K562 (cell line): ENCODE results near the gene PLXDC1. TPM values are rescaled to one million over a fixed set of nuclear protein-coding genes. Genes with fewer than 3 reads are reported as not detected.

Experiments
- CBX3 ChIP-seq, 2 experiments: IDR thresholded peaks; 1 replicate in 1 of 2; 2 replicates in 1 of 2; pipeline ENCODE4 v1.6.1; 2012; ENCODE audit warnings: inconsistent platforms in 2 of 2, low read length in 2 of 2, borderline replicate concordance in 1 of 2, control low read depth in 1 of 2
- DIDO1 ChIP-seq: fragments of 450-650 bp; IDR thresholded peaks from 2 replicates; pipeline ENCODE4 v1.6.1; 2016; ENCODE audit warnings: low read depth, missing biosample characterization, missing genetic modification characterization
- JUN ChIP-seq, 2 experiments: sonication (generic) in 1 of 2; formaldehyde crosslinking in 1 of 2; IDR thresholded peaks; 2 replicates each; pipeline versions ENCODE4 v1.6.1 to v1.8.0; 2012 to 2022; ENCODE audit warnings: borderline replicate concordance in 2 of 2, mild to moderate bottlenecking in 2 of 2, improper control_type of control experiment in 1 of 2, low read depth in 1 of 2, low read length in 1 of 2, missing genetic modification reagents in 1 of 2
- MCM3 ChIP-seq: fragments of 450-650 bp; IDR thresholded peaks from 2 replicates; pipeline ENCODE4 v1.6.1; 2016
- NBN ChIP-seq: fragments of 450-650 bp; IDR thresholded peaks from 2 replicates; pipeline ENCODE4 v1.6.1; 2016; ENCODE audit warnings: low read depth, mild to moderate bottlenecking
- NRF1 ChIP-seq, 2 experiments: fragments of 450-650 bp; IDR thresholded peaks in 1 of 2; conservative IDR thresholded peaks in 1 of 2; 2 replicates each; pipeline ENCODE4 v1.6.1; 2014; ENCODE audit warnings: mild to moderate bottlenecking in 2 of 2
- SIN3A ChIP-seq, 2 experiments: fragments of 150-350 bp in 1 of 2; IDR thresholded peaks; 2 replicates each; pipeline ENCODE4 v1.6.1; 2011 to 2016; ENCODE audit warnings: borderline replicate concordance in 2 of 2, low read depth in 2 of 2, low read length in 2 of 2, mild to moderate bottlenecking in 2 of 2, moderate library complexity in 2 of 2; ENCODE audit not compliant: control insufficient read depth in 1 of 2
- SPI1 ChIP-seq: IDR thresholded peaks from 2 replicates; pipeline ENCODE4 v1.6.1; 2011; ENCODE audit warnings: low read depth, low read length, control low read depth, borderline replicate concordance
- TBP ChIP-seq: optimal IDR thresholded peaks from 2 replicates; pipeline ENCODE3; 2011; ENCODE audit warnings: low read depth, low read length, improper control_type of control experiment
- TEAD4 ChIP-seq, 2 experiments: sonication (generic) in 1 of 2; formaldehyde crosslinking in 1 of 2; IDR thresholded peaks; 2 replicates each; pipeline versions ENCODE4 v1.6.1 to v1.8.0; 2012 to 2022; ENCODE audit warnings: borderline replicate concordance in 1 of 2, inconsistent platforms in 1 of 2, low read length in 1 of 2, mild to moderate bottlenecking in 1 of 2, missing genetic modification reagents in 1 of 2
- TGIF2 ChIP-seq: sonication (generic); formaldehyde crosslinking; IDR thresholded peaks from 2 replicates; pipeline ENCODE4 v1.8.1; 2022; ENCODE audit warnings: mild to moderate bottlenecking, missing genetic modification reagents, moderate library complexity
- ZNF263 ChIP-seq: sonication (generic); formaldehyde crosslinking; IDR thresholded peaks from 2 replicates; pipeline ENCODE4 v1.8.0; 2022; ENCODE audit warnings: mild to moderate bottlenecking, missing genetic modification reagents, borderline replicate concordance
- ZNF324 ChIP-seq: fragments of 250-450 bp; sonication (Bioruptor Pico); IDR thresholded peaks from 2 replicates; pipeline ENCODE4 v1.4.0; 2020; ENCODE audit warnings: mild to moderate bottlenecking
- polyA plus RNA-seq, 8 experiments: library from polyadenylated mRNA; depleted of rRNA in 4 of 8; stranded (reverse) in 5 of 8; unstranded in 3 of 8; fragments of >200 nt; fragmentation: Nextera tagmentation in 2 of 8; fragmentation: Illumina TruSeq in 1 of 8; extraction: Ambion mirVana in 2 of 8; extraction: Trizol in 1 of 8; gene quantifications; 2 replicates each; pipeline versions ENCODE4 v1.2.1 to v1.2.3, GENCODE V29; 2011 to 2014; ENCODE audit warnings: inconsistent platforms in 1 of 8, missing spikeins in 1 of 8
- total RNA-seq, 7 experiments: library from RNA; depleted of rRNA in 6 of 7; stranded (reverse); fragments of >200 nt in 6 of 7; fragmentation: Illumina TruSeq in 2 of 7; extraction: Trizol in 2 of 7; gene quantifications; 2 replicates each; pipeline versions ENCODE4 v1.2.1 to v1.2.3, GENCODE V29; 2011 to 2021; ENCODE audit warnings: low replicate concordance in 1 of 7
- TF ChIP-seq, protein P1 (sequence below): sonication (generic); formaldehyde crosslinking; IDR thresholded peaks from 2 replicates; pipeline ENCODE4 v1.8.0; 2023; ENCODE audit warnings: missing genetic modification reagents, mild to moderate bottlenecking, borderline replicate concordance
- TF ChIP-seq, protein P2 (sequence below): fragments of 450-650 bp; formaldehyde crosslinking; IDR thresholded peaks from 2 replicates; pipeline ENCODE4 v1.4.0; 2022; ENCODE audit warnings: missing genetic modification characterization
- TF ChIP-seq, protein P3 (sequence below): sonication (generic); formaldehyde crosslinking; IDR thresholded peaks from 2 replicates; pipeline ENCODE4 v1.8.0; 2022; ENCODE audit warnings: missing genetic modification reagents, mild to moderate bottlenecking, moderate library complexity, borderline replicate concordance
- TF ChIP-seq, protein P4 (sequence below): sonication (generic); formaldehyde crosslinking; IDR thresholded peaks from 2 replicates; pipeline ENCODE4 v1.5.0; 2020; ENCODE audit warnings: missing genetic modification reagents

The PLXDC1 gene
- total and polyA plus RNA-seq, 9 of the 15 experiments (the other 6 are each of a cell fraction or from before 2014, with no cell fraction given): not detected

DNA sequence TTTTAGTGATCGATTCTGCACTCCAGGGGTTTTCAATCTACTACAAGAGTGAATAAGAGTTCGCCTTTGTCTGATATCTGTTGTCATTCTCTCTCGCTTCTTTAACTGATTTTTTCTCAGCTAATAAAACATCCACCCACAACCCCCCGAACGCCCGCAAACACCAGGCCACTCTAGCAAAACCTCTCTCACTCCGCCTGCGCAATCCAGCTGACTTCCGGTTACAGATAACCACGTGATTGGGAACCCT is 48.3 kb upstream of the PLXDC1 start (continued):
- TF ChIP-seq, protein P1, sequence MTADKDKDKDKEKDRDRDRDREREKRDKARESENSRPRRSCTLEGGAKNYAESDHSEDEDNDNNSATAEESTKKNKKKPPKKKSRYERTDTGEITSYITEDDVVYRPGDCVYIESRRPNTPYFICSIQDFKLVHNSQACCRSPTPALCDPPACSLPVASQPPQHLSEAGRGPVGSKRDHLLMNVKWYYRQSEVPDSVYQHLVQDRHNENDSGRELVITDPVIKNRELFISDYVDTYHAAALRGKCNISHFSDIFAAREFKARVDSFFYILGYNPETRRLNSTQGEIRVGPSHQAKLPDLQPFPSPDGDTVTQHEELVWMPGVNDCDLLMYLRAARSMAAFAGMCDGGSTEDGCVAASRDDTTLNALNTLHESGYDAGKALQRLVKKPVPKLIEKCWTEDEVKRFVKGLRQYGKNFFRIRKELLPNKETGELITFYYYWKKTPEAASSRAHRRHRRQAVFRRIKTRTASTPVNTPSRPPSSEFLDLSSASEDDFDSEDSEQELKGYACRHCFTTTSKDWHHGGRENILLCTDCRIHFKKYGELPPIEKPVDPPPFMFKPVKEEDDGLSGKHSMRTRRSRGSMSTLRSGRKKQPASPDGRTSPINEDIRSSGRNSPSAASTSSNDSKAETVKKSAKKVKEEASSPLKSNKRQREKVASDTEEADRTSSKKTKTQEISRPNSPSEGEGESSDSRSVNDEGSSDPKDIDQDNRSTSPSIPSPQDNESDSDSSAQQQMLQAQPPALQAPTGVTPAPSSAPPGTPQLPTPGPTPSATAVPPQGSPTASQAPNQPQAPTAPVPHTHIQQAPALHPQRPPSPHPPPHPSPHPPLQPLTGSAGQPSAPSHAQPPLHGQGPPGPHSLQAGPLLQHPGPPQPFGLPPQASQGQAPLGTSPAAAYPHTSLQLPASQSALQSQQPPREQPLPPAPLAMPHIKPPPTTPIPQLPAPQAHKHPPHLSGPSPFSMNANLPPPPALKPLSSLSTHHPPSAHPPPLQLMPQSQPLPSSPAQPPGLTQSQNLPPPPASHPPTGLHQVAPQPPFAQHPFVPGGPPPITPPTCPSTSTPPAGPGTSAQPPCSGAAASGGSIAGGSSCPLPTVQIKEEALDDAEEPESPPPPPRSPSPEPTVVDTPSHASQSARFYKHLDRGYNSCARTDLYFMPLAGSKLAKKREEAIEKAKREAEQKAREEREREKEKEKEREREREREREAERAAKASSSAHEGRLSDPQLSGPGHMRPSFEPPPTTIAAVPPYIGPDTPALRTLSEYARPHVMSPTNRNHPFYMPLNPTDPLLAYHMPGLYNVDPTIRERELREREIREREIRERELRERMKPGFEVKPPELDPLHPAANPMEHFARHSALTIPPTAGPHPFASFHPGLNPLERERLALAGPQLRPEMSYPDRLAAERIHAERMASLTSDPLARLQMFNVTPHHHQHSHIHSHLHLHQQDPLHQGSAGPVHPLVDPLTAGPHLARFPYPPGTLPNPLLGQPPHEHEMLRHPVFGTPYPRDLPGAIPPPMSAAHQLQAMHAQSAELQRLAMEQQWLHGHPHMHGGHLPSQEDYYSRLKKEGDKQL (CRISPR knock-in tag): no peak
- TF ChIP-seq CBX3 (IDR thresholded peaks at IDR 0.05; ENCODE audit: borderline replicate concordance in 1 of 2, low read length in 2 of 2) (no peak), TEAD4 (IDR thresholded peaks at IDR 0.05; ENCODE audit: low read length) (no peak), TEAD4 (CRISPR knock-in tag; IDR thresholded peaks at IDR 0.05; ENCODE audit: borderline replicate concordance) (no peak), SPI1 (0 out of 2 replicates have a peak, but pooled peaks have one; percentile 15), MCM3 (no peak), SIN3A (IDR thresholded peaks at IDR 0.05; ENCODE audit: borderline replicate concordance in 2 of 2, control insufficient read depth in 1 of 2, low read depth in 2 of 2, low read length in 2 of 2) (peak in 1 of 2 experiments; percentile 60; a peak in 1 of 4 replicates), TBP (no peak), NRF1 (conservative IDR thresholded peaks at IDR 0.05 in 1 of 2, IDR thresholded peaks at IDR 0.05 in 1 of 2) (peak; percentile 96), JUN (IDR thresholded peaks at IDR 0.05; ENCODE audit: borderline replicate concordance, low read depth, low read length) (0 out of 2 replicates have a peak, but pooled peaks have one; percentile 8), JUN (CRISPR knock-in tag; IDR thresholded peaks at IDR 0.05; ENCODE audit: borderline replicate concordance) (no peak), NBN (0 out of 2 replicates have a peak, but pooled peaks have one; percentile 10), ZNF263 (CRISPR knock-in tag) (no peak), ZNF324 (CRISPR knock-in tag) (no peak), DIDO1 (tag) (no peak), TGIF2 (CRISPR knock-in tag) (no peak)
- TF ChIP-seq, protein P2, sequence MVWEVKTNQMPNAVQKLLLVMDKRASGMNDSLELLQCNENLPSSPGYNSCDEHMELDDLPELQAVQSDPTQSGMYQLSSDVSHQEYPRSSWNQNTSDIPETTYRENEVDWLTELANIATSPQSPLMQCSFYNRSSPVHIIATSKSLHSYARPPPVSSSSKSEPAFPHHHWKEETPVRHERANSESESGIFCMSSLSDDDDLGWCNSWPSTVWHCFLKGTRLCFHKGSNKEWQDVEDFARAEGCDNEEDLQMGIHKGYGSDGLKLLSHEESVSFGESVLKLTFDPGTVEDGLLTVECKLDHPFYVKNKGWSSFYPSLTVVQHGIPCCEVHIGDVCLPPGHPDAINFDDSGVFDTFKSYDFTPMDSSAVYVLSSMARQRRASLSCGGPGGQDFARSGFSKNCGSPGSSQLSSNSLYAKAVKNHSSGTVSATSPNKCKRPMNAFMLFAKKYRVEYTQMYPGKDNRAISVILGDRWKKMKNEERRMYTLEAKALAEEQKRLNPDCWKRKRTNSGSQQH: no peak
- TF ChIP-seq, protein P3, sequence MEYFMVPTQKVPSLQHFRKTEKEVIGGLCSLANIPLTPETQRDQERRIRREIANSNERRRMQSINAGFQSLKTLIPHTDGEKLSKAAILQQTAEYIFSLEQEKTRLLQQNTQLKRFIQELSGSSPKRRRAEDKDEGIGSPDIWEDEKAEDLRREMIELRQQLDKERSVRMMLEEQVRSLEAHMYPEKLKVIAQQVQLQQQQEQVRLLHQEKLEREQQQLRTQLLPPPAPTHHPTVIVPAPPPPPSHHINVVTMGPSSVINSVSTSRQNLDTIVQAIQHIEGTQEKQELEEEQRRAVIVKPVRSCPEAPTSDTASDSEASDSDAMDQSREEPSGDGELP (CRISPR knock-in tag): peak; percentile 87
- TF ChIP-seq, protein P4, sequence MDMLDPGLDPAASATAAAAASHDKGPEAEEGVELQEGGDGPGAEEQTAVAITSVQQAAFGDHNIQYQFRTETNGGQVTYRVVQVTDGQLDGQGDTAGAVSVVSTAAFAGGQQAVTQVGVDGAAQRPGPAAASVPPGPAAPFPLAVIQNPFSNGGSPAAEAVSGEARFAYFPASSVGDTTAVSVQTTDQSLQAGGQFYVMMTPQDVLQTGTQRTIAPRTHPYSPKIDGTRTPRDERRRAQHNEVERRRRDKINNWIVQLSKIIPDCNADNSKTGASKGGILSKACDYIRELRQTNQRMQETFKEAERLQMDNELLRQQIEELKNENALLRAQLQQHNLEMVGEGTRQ: peak; percentile 94
